Osteocyte (in vitro differentiated cells): ENCODE data around the gene EIF2D. TPM values are rescaled to one million over a fixed set of nuclear protein-coding genes. Genes with fewer than 3 reads are reported as not detected.

ENCODE experiments used
- DNase-seq: peaks from one replicate; pipeline ENCODE4 v3.0.0; 2021; ENCODE audit warnings: mixed read lengths; ENCODE audit not compliant: unreplicated experiment; ENCODE audit errors: extremely low spot score
- H3K27ac Mint-ChIP-seq: one replicate; pipeline ENCODE4 v1.8.0; 2021; ENCODE audit warnings: mild to moderate bottlenecking, mixed read lengths; ENCODE audit not compliant: unreplicated experiment
- H3K27me3 Mint-ChIP-seq: one replicate; pipeline ENCODE4 v1.8.0; 2021; ENCODE audit warnings: mixed read lengths; ENCODE audit not compliant: unreplicated experiment
- H3K36me3 Mint-ChIP-seq: one replicate; pipeline ENCODE4 v1.8.0; 2021; ENCODE audit warnings: mixed read lengths; ENCODE audit not compliant: unreplicated experiment
- H3K4me1 Mint-ChIP-seq: one replicate; pipeline ENCODE4 v1.8.0; 2021; ENCODE audit warnings: mixed read lengths; ENCODE audit not compliant: unreplicated experiment
- H3K4me3 Mint-ChIP-seq: one replicate; pipeline ENCODE4 v1.8.0; 2021; ENCODE audit warnings: mild to moderate bottlenecking, moderate library complexity, mixed read lengths; ENCODE audit not compliant: unreplicated experiment
- H3K9me3 Mint-ChIP-seq: one replicate; pipeline ENCODE4 v1.8.0; 2021; ENCODE audit warnings: mixed read lengths; ENCODE audit not compliant: unreplicated experiment
- total RNA-seq: library from RNA; stranded (reverse); gene quantifications from 2 replicates; pipeline ENCODE4 v1.2.1, GENCODE V29; 2021
- TF ChIP-seq, protein P1 (sequence below): fragments of 200-600 bp; sonication (generic); IDR thresholded peaks from 2 replicates; pipeline ENCODE4 v1.5.0; 2021; ENCODE audit warnings: antibody characterized with exemption, mild to moderate bottlenecking, moderate library complexity

EIF2D gene
- total RNA-seq, 1 donor from 2014 or later, result 56.8 TPM

DNA sequence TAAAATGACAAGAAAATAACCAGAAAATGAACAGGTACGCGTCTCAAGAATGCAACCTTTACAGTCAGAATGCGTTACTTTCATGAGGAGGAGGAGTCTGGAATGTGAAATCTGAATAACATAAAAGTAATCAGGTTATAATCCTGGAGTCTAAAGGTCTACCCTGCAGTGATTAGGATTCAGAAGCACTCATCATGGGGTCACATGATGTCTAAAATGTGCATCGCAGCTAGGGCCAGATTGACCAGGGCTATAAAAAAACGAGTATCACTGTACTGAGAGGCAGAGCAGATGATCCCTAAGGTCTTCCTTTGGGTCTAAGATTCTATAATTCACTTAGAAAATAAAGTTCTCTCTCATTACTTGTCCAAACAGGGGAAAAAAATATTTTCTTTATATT, 7.4 kb downstream of the EIF2D start:
- Mint-ChIP-seq H3K9me3 (no peaks in the 10 kb centered on the region), H3K4me1 (no peaks in the 10 kb centered on the region), H3K27ac (no peak overlapping the region), H3K36me3 (peaks cover 24% of the 10 kb centered on the region), H3K4me3 (no peak overlapping the region), H3K27me3 (no peaks in the 10 kb centered on the region)
- DNase-seq, result no peak
- TF ChIP-seq, protein P1, sequence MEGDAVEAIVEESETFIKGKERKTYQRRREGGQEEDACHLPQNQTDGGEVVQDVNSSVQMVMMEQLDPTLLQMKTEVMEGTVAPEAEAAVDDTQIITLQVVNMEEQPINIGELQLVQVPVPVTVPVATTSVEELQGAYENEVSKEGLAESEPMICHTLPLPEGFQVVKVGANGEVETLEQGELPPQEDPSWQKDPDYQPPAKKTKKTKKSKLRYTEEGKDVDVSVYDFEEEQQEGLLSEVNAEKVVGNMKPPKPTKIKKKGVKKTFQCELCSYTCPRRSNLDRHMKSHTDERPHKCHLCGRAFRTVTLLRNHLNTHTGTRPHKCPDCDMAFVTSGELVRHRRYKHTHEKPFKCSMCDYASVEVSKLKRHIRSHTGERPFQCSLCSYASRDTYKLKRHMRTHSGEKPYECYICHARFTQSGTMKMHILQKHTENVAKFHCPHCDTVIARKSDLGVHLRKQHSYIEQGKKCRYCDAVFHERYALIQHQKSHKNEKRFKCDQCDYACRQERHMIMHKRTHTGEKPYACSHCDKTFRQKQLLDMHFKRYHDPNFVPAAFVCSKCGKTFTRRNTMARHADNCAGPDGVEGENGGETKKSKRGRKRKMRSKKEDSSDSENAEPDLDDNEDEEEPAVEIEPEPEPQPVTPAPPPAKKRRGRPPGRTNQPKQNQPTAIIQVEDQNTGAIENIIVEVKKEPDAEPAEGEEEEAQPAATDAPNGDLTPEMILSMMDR, result no peak

DNA sequence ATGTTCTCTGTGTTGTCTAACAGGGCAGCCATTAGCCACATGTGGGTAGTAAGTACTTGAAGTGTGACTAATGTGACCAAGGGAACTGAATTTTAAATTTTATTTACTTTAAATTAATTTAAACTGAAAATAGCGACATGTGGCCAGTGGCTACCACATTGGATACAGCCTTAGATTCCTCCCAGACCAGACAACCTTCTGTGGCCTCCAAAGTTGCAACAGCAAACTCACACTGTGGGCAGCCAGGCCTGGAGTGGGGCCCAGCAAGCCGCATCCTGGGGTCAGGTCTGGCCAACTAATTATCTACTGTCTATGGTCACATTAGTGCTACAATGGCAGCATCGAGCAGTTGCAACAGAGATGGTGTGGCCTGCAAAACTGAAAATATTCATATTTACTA, 11.7 kb downstream of the EIF2D start:
- Mint-ChIP-seq H3K27me3 (no peaks in the 10 kb centered on the region), H3K4me3 (no peak overlapping the region), H3K27ac (no peak overlapping the region), H3K9me3 (no peaks in the 10 kb centered on the region), H3K4me1 (no peaks in the 10 kb centered on the region), H3K36me3 (peaks cover 40% of the 10 kb centered on the region)
- TF ChIP-seq, protein P1, result no peak
- no peak for DNase-seq

DNA sequence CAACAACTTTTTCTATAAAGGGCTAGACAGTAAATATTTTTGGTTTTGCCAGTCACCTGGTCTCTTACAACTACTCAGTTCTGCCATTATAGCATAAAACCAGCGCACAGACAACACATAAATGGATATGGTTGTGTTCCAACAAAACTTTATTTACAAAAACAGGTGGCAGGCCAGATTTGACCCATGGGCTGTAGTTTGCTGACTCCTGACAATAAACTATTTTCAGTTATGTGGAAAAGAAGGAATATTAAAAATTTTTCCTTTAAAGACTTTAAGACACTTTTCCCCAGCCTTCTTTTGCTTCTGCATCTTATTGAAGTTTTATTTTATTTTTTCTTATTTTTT, 16.0 kb downstream of the EIF2D start:
- Mint-ChIP-seq H3K4me3 (no peak overlapping the region), H3K4me1 (no peaks in the 10 kb centered on the region), H3K27me3 (no peaks in the 10 kb centered on the region), H3K9me3 (no peaks in the 10 kb centered on the region), H3K36me3 (peaks cover 60% of the 10 kb centered on the region), H3K27ac (no peak overlapping the region)
- DNase-seq, result no peak
- TF ChIP-seq, protein P1, result no peak

DNA sequence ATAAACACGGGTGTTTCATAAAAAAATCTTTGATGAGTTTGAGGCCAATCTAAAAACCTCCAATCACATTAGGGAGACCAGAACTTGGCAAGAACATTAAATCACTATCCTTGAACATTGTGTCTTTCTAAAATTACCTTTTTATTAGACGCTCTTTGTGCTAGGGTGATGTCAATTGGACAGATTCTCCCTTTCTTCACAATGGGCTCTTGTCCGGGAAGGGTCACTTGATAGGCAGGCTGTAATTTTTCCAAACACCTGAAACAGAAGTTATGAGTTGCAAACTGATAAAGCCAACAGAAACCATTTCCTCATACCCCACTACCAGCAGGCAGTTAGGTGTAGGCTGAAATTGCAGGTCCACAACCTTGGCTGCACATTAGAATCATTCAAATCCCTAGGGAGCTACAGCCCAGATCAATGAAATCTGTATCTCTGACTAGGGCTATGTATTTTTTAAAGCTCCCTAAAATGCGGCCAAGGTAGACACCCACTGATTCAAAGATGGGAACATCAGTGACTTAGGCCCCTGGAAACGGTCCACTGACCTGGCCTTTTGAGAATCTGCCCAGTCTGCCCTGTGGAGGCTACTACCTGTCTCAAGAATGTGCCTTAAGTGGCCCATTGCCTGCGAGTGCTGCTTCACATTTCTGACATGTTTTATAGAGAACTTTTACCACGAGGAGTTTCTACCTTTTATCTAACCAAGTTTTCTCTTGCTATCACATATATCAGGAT, 16.5 kb downstream of the EIF2D start:
- TF ChIP-seq, protein P1, result no peak
- no peak overlapping the region for H3K4me3 Mint-ChIP-seq
- H3K9me3 Mint-ChIP-seq, result no peaks in the 10 kb centered on the region
- DNase-seq, result no peak
- peaks cover 58% of the 10 kb centered on the region for H3K36me3 Mint-ChIP-seq
- no peak overlapping the region for H3K27ac Mint-ChIP-seq
- H3K4me1 Mint-ChIP-seq, result no peaks in the 10 kb centered on the region
- H3K27me3 Mint-ChIP-seq, result no peaks in the 10 kb centered on the region

DNA sequence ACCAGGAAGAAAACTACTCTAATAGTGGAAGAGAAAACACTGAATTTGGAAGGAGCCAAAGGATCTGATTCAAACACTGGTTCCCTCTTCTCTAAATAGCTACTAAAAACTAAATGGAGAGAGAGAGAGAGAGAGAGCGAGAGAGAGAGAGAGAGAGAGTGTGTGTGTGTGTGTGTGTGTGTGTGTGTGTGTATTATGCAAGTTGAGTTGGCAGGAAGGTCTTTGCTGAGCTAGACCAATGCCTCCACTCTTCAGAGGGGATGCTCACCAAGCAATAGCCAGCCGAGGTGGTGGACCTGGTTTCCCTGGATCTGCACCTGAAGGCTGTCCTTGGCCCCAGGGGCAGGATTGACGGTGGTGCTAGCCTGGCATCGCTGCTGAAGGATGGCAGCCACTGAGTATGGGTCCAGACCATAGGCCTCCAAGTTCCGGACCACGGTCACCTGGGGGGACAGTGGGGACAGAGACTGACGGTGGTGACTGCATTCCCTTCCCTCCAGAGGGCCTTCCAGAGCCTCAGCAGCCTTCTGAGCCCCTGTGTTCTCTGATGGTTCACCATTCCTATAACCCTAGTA, 18.8 kb downstream of the EIF2D start:
- Mint-ChIP-seq H3K36me3 (peaks cover 51% of the 10 kb centered on the region), H3K9me3 (no peaks in the 10 kb centered on the region), H3K27me3 (no peaks in the 10 kb centered on the region), H3K4me1 (peaks cover 20% of the 10 kb centered on the region), H3K4me3 (no peak overlapping the region), H3K27ac (no peak overlapping the region)
- TF ChIP-seq, protein P1, result no peak
- DNase-seq, result no peak
